Stimulated activated CD8-positive, alpha-beta memory T cell treated with anti-CD3 and anti-CD28 coated beads, Interleukin-7, amount 100 ng/mL, for 4 hours (primary cell): ENCODE measurements around the gene KAZALD1.
A peak's percentile ranks its signal among the peaks of the same experiment; 100 is the strongest.

Experiments
- DNase-seq, 2 donors: peaks; one replicate each; pipeline ENCODE4 v3.0.0-alpha.2; 2020; ENCODE audit warnings: low read depth in 2 of 2

Gene KAZALD1, protein sequence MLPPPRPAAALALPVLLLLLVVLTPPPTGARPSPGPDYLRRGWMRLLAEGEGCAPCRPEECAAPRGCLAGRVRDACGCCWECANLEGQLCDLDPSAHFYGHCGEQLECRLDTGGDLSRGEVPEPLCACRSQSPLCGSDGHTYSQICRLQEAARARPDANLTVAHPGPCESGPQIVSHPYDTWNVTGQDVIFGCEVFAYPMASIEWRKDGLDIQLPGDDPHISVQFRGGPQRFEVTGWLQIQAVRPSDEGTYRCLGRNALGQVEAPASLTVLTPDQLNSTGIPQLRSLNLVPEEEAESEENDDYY

DNA sequence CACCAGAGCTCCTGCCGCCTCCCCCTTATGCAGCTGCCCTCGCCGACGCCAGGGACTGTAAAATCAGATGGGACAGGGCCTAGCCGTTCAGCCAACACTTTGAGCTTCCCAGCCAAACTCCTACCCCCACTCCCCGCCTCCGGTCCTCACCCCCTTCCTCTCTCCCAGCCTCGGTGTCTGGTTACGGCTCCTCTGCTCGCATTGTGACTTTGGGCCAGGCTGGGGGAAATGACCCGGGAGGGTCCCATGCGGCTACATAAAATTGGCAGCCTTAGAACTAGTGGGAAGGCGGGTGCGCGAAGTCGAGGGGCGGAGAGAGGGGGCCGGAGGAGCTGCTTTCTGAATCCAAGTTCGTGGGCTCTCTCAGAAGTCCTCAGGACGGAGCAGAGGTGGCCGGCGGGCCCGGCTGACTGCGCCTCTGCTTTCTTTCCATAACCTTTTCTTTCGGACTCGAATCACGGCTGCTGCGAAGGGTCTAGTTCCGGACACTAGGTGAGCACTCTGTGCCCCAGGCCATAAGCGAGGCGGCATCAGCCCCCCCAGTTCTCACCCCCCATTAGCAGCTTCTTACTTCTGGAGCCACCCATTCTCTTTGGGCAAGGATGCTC is at the start of gene KAZALD1:
KAZALD1 (plus strand) TSS at position 366 of the 608 bp plus-strand sequence. CDS start 604 bp downstream, outside the sequence.
- no peak for DNase-seq

DNA sequence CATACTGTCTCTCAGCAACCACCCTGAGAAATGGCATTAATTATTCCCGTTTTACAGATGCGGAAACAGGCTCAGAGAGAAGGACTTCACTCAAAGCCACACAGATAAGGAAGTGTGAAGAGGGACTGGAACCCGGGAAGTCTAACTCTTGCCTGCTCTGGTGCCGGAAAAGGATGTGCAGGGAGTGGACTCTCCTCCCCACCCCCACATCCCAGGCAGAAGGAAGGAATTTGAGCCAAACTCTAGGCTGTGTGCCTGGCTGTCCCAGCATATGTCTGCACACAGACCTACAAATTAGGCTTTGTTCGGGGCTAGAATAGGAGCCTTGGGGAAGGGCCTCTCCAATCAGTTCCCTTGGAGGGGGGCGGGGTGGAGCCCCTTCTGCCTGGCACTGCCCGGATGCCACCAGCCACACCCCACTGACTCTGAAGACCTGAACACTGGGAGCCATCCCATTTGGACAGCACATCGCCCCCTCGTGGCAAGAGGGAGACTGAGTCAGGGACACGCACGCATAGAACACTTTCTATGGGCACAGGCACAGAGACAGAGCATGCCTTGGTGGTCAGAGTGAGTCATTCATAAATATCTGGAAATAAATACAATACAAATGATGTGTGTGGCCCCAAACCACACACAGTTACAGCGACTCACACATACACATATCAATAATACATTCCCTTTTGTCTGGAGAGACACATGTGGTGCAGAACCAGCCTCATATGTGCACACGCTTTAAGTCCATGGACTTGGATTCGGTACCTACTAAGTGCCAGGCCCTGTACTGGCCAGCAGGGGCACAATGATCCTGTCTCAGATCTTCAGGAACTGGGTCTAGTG is 49.0 kb upstream of the KAZALD1 start:
- peak; percentile 62 to 64 for DNase-seq

DNA sequence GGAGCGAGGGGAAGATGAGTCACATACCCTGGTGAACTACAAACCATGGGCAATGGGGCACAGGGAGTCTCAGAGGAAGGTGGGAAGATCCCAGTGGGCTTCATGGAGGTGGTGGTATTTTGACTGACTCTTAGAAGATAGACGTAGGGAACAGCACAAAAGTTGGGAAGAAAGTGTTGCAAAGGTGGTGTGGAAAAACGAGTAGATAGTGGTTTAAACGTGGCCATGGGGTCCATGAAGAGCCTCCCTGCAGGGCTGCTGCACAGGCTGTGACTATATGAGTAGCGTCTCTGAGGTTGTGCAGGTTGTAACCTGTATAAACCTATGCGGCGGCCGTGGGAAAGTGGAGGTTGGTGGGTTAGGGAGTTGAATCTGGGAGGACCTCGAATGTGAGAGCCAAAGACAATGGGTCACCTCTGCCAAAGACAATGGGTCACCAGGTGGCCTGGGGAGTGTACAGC is 48.4 kb upstream of the KAZALD1 start:
- no peak for DNase-seq

DNA sequence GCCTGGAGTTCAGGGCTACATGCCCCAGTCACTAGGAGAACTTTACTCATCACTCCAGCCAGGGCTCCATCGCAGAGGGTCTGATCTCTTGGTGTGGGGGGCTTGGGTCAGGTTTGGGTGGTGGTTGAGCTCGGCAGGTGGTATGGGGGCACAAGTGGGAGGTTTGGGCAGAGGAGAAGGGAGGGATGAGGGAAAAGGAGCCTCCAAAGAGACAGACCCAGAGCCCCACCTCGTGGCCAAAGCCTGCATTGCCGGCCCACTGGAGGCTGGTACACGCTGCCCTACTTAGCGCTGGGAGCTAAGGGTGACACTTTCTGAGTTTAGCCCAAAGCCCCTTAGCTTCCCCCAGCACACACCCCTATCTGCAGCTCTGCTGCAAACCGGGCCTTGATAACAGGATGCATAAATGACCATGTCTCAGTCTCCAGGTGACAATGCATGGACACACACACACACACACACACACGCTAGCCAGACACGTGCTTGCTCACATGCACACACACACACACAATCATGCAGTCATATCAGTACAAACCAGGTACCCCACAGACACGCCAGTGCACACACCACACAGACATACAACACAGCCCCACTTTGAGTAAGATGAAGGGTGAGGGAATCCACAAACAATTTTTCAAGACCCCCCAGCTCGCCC is 47.4 kb upstream of the KAZALD1 start:
- peak in 1 of 2 donors; percentile 58 for DNase-seq

DNA sequence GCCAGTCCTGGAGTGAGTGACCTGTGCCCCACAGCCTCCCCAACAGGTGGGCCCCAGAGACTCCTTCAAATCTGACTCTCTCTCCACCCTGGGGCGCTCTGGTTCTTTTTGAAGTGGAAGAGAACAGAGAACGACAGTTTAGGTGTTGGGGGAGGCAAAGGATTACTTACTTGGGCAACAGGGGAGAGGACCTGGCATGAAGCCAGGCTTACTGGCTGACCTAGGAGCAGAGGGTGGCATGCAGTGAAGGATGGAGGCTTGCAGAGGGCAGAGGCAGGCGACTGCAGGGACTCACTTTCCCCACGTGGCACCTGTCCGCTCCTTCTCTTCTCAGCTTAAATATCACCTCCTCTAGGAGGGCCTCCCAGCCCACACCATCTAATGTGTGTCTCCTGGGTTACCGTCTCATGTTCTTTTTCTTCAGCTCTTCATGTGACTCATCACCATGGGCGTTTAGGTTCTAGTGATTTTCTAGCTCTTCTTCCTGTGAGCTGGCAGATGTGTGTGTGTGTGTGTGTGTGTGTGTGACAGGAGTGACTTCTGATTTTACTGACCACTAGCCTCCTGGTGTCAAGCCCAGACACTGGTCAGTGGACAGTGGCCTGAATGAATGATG is 46.7 kb upstream of the KAZALD1 start:
- no peak for DNase-seq

DNA sequence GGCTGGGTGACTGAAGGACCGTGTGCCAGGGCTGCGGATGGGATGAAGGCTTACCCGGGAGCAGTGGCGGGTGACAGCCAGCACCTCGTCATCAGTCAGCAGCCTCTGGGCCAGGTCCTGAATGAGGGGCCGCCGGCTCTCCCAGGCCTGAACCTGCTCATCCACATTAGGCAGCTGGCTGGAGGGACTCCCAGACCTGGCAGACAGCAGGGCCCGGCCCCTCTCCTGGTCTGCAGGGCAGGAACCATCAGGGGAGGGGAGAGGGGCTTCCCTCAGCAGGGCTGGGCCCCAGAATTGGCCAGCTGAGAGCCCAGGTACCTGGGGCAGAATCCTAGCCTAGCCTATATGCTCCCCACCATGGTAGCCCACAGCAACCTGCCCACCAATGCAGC is 46.2 kb upstream of the KAZALD1 start:
- no peak for DNase-seq

DNA sequence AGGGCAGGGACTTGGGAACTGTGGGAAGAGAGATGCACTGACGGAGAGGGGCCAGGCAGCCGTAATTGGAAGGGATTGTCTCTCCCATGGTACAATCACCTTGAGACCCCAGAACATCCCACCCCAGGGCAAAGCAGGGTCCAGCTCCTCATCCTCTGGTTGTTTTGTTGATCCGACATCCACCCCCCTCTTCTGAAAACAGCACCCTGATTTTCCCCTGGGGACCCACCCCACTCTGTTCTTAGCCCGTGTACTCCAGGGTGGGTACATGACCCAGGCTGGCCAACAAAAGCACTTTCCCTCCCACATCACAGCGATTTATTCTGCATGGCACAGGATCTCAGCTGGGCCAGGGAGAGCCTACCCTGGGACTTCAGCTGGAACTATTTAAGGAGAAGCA is 45.0 kb upstream of the KAZALD1 start:
- no peak for DNase-seq

DNA sequence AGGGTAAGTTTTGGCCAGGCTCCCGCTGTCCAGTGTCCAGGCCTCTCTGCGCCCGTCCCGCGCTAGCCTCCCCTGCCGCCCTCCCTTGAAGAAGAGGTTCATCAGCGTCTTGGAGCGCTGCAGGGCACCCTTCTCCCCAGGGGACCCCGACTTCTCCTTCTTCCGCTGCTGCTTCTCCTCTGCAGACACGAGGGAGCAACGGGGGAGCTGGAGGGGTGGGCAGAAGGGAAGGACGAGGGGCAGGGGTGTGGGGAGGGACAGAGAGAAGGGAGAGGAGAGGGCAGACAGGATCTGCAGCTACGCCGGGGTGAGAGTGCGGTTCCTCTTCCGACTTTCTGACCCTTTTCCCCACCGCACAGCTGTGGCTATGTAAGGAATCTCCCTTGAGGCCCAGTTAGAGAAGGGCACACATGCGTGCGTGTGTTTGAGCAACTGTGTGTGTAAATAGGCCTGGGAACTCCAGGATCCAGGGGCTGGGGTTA is 43.6 kb upstream of the KAZALD1 start:
- no peak for DNase-seq

DNA sequence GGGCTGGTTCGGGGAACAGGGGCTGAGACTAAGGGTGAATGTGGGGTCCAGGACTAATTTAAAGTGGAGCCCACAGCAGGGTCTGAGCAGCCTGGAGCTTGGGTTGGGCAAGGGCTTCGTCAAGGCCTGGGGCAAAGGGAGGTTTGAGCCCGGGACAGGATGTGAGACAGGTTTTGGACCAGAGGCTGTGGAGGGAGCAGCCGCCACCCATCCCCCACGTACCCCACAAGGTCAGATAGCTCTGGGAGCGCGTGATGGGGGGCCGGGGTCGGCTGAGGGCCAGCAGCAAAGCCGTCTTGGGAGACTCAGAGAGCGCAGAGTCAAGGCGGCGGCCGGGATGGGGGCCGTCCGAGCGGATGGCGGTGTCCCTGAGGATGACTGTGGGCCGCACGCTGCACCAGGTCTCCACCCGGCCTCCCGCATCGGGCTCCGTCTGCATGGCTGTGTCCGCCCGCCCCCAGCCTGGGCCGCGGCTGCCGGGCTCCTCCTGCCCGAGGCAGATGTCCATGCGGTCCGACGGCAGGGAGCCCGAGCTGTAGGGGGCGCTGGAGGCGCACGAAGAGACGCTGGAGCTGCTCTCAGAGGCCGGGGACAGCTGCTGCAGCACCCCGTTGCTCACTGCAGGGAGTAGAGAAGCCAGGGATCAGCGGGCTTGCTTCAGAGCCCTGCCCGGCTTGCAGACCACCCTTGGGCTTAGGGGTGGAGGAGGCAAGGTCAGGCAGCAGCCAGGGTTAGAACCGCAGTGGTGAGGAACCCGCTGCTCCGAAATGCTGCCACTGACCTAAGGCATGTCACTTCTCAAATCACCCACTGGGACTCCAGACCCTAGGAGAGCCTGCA is 43.0 kb upstream of the KAZALD1 start:
- DNase-seq = peak in 1 of 2 donors; percentile 58

DNA sequence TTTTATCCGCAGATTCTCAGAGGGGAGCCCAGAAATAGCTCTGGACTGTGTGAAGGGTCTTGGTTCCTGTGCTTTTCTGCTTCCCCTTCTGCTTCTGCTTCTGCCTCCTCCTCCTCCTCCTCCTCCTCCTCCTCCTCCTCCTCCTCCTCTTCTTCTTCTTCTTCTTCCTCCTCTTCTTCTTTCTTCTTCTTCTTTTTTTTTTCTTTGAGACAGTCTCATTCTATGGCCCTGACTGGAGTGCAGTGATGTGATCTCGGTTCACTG is 42.4 kb upstream of the KAZALD1 start:
- DNase-seq = no peak

DNA sequence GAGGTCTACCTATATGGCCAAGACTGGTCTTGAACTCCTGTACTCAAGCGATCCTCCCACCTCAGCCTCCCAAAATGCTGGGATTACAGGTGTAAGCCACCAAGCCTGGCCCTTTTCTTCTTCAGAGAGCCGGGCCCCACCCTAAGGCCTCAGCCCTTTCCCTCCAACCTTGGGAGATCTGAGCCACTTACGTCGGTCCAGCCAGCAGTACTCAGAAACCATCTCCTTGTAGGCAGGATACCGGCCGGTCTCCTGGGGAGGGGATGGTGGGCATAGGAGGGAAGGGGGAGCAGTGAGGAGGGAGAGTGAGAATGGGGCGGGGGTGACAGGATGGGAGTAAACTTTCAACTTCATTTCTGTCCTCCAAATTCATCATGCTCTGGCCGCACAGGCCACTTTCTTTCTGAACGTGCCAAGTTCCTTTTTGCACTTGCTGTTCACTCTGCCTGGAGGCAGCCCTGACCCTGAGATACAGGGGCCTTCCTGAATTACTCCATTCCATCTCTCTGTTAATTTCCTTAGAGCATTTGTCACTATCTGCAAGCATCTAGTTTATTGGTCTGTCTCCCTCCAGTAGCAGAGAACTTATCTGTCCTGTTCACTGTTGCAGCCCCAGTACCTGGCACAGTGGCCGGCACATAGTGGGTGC is 41.2 kb upstream of the KAZALD1 start:
- DNase-seq = no peak

DNA sequence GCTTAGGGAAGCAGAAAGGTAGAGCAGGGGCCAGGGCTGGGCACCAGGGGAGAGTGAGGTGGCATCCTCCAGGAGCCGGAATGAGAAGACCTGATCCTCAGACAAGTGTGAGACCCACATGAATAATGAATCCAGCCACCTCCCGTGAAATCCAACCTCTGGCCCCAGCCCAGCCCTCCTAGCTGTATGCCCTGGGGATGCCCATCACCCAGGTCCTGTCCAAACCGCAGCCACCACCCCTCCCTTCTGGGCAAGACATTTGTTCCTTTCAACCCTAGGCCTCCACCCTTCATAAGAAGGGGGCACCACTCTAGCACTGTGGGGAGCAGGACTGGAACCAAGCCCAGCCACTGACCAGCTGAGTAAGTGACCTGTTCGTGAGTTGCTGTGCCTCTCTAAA is 40.5 kb upstream of the KAZALD1 start:
- no peak for DNase-seq

DNA sequence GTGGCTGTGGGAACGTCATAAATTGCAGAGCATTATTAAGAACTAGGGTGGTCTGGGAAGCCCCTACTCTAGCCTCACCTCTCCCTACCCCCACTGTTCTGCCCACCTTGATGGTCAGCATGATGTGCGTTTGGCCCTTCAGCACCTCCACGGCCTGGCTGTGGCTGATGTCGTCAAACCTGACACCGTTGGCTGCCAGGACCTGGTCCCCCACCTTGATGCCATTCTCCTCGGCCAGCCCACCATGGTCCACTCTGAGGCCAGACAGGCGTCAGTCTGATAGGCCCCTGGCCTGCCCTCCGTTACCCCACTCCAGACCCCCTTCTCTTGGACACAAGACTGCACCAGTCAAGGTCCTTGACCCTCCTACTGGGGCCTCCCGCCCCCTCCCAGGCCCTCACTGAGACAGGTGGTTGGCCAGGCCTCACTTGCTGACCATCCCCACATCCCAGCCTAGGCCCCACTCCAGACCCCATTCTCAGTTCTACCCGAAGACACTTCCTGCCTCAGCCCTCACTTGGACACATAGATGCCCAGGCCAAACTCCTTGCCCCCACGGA is 40.0 kb upstream of the KAZALD1 start:
- no peak for DNase-seq

DNA sequence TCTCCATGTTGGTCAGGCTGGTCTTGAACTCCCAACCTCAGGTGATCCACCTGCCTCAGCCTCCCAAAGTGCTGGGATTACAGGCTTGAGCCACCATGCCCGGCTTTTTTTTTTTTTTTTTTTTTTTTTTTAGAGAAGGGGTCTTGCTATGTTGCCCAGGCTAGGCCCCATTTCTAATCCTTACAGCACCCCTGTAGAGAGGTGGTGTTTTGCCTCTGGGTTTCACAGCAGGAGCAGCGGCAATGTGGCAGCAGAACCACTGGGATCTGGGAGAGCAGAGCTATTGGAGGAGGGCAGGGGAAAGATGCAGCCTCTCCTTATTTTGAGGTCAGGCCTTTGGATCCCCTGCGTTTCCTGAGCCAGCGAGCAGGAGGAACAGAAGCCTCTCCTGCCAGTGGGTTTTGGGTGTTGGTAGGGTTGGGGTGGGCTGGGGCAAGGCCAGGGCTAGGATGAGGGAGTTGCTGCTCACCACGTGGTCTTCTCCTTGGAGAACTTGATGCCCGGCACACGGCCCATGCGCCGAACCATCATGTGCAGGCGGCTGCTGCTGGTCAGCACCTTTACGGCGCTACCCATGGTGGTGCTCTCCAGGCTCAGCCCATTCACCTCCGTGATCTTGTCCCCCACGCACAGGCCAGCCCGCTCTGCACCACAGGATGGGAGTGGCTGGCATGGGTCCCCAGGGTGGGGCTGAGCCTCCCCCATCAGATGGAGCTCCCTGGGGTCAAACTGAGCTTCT is 38.7 kb upstream of the KAZALD1 start:
- no peak for DNase-seq

DNA sequence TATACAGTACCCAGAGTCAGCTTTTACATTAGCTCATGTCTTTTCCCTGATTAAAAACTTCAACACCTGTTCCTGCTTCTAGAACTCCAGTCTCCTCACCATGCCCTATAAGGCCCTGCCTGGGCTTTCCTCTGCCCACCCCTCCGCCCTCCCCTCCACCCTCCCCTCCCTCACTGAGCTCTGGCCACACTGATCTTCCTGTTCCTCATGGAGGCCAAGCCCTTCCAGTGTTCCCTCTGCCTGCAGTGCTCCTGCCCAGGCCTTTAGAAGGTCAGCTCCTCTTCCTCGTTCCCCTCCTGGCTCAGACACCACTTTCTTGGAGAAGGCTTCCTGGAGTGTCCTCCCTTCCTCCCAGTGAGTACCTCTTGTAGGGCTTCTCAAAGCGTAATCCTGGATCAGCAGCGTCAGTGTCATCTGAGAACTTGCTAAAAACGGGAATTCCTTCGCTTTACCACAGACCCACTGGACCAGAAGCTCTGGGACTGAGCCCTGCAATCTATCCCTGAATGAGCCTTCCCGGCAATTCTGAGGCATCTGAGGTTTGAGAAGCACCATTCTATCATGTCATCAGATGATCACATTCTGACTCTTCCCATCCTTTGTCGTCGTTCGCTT is 34.6 kb upstream of the KAZALD1 start:
- DNase-seq = no peak

DNA sequence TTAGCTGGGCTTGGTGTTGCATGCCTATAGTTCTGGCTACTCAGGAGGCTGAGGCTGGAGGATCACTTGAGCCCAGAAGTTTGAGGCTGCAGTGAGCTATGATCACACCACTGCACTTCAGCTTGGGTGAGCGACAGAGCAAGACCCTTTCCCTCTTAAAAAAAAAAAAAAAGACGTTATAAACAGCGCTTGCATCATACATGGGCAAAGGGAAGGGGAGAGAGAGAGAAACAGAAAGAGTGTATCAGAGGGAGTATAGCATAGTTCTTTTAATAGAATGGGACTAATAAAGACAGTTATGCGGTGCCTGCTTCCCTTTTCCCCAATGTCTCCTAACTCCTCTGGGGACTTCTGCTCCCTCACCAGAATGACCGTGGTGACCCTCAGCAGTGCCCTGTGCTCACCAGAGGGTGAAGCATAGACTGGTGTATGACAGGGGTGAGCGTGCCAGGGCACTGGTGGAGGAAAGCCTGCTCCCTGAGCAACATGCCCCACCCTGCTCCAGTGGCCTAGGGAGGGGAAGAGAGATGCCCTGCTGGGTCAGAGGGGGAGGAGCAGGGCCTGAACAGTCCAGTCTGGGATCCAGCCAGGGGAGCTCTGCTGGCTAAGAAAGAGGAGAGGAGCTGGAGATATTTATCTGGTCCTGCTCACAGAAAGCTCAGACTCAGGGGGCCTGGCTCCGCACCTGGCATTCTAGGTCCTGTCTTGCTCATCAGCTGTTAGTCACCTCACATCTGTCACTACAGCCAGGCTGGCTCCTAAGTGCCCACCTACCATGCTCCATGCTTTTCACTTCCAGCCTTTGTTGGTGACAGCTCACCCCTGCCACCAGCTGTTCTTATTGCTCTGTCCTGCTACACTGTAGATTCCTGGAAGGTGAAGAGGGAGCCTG is 33.1 kb upstream of the KAZALD1 start:
- no peak for DNase-seq

DNA sequence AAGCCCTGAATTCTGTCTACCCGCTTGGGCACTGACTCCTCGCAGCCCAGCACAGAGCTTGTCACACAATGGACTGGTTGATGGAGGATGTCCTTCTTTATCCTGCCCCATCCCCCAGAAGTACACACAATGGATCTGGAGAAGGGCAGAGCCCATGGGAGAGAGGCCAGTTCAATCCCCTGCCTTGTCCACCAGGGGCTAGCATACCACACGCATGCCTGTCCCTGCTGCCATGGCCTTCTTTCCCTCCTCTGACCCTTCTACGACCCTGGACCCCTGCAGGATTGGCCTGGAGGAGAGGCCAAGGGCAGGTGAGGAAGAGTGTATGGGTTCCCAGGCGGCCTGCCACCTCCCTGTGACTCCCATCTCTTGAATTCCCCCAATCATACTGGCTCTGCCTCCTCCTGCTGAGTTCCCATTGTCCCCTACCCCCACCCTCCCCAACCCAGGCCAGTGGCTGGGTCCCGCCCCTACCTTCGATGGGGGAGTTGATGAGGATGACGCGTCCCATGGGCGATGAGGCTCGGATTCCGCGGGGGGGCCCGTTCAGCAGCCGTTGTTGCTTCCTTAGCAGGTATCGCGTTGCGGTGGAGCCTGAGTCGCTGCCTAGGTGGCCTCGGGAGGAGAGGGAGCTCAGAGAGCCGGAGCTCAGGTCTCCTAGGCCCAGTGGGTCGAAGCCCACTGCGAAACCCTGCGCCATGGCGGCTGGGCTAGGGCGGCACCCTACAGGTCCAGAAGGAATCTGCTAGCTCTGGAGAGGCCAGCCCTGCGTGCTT is 32.1 kb upstream of the KAZALD1 start:
- DNase-seq = no peak
